BLaER1 treated with 17β-estradiol and CSF1 and Interleukin-3, amounts not matched to agents 10 nM and 100 nM (cell line): ENCODE measurements around the gene FAM209A.
"Not testable (repeated sequence)": the region's sequence is repeated elsewhere in the genome, so short reads cannot be mapped to it uniquely, and the experiment has no call there.

Source experiments
- H3K27ac ChIP-seq, 11 experiments: shearing (Covaris generic); formaldehyde crosslinking; 2 replicates each; pipeline ENCODE4 v1.8.1; 2022
- H3K27me3 ChIP-seq, 11 experiments: shearing (Covaris generic); formaldehyde crosslinking; 2 replicates each; pipeline ENCODE4 v1.8.1; 2022
- H3K36me3 ChIP-seq, 11 experiments: shearing (Covaris generic); formaldehyde crosslinking; 2 replicates each; pipeline ENCODE4 v1.8.1; 2022
- H3K4me1 ChIP-seq, 10 experiments: shearing (Covaris generic); formaldehyde crosslinking; 2 replicates each; pipeline ENCODE4 v1.8.1; 2022
- H3K4me2 ChIP-seq, 11 experiments: shearing (Covaris generic); formaldehyde crosslinking; 2 replicates each; pipeline ENCODE4 v1.8.1; 2022
- H3K4me3 ChIP-seq, 10 experiments: shearing (Covaris generic); formaldehyde crosslinking; 2 replicates each; pipeline ENCODE4 v1.8.1; 2022
- H3K9ac ChIP-seq, 11 experiments: shearing (Covaris generic); formaldehyde crosslinking; 2 replicates each; pipeline ENCODE4 v1.8.1; 2022
- H3K9me3 ChIP-seq, 11 experiments: shearing (Covaris generic); formaldehyde crosslinking; replicated peaks in 1 of 11; 2 replicates each; pipeline ENCODE4 v1.8.1; 2022
- H4K20me1 ChIP-seq, 11 experiments: shearing (Covaris generic); formaldehyde crosslinking; 2 replicates each; pipeline ENCODE4 v1.8.1; 2022
- Cebpa-rat ChIP-seq, 11 experiments: shearing (Covaris generic); IDR thresholded peaks; 2 replicates each; pipeline ENCODE4 v1.8.1; 2022

The FAM209A gene

GRCh38 chr20:56513161-56514150 lies 11.1 kb upstream of the FAM209A start:
- Histone ChIP-seq H3K36me3 (peaks cover 65 to 96% (median 74%) of the 10 kb centered on the region in 11 experiments), H3K4me2 (no peak overlapping the region)
- no peak for TF ChIP-seq Cebpa-rat (IDR thresholded peaks at IDR 0.05)

GRCh38 chr20:56516631-56517030 lies 7.9 kb upstream of the FAM209A start:
- Histone ChIP-seq H4K20me1 (peaks cover 0 to 25% (median 9%) of the 10 kb centered on the region in 11 experiments; a peak in 9 of 22 replicates), H3K27ac (no peak overlapping the region), H3K36me3 (peaks cover 89 to 100% (median 92%) of the 10 kb centered on the region in 11 experiments), H3K9ac (no peak overlapping the region), H3K27me3 (no peaks in the 10 kb centered on the region), H3K4me2 (no peak overlapping the region), H3K4me3 (no peak overlapping the region), H3K9me3 (peaks cover 36 to 48% (median 40%) of the 10 kb centered on the region in 11 experiments), H3K4me1 (no peaks in the 10 kb centered on the region)
- TF ChIP-seq Cebpa-rat (IDR thresholded peaks at IDR 0.05) = no peak

More at GRCh38 chr20:56513161-56514150, 11.1 kb upstream of the FAM209A start:
- Histone ChIP-seq H3K9me3 (peaks cover 4 to 16% (median 9%) of the 10 kb centered on the region in 11 experiments; a peak in 21 of 22 replicates), H4K20me1 (peaks cover 0 to 40% (median 13%) of the 10 kb centered on the region in 11 experiments; a peak in 11 of 22 replicates), H3K9ac (no peak overlapping the region), H3K27me3 (no peaks in the 10 kb centered on the region), H3K27ac (no peak overlapping the region), H3K4me3 (no peak overlapping the region), H3K4me1 (no peaks in the 10 kb centered on the region)

DNA sequence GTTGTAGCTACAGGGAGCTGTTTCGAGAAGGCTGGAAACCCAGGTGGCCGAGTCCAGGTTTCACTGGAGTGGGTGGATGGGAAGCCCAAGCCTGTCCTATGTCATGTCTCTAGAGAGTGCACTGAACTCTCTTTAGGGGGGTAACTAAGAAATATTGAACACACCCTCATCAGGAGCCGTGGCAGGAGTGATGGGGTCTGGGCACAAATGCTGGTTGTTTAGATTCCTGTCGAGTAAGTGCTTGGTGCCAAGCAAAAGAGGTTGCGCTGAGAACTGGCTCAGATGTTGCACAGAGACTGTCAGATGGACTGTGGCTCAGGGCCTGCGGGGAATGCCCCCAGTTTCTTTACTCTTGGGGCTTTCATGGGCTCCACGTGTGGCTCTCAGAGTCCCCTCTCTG lies 7.3 kb upstream of the FAM209A start:
- Histone ChIP-seq H4K20me1 (peaks cover 0 to 19% (median 5%) of the 10 kb centered on the region in 11 experiments; a peak in 9 of 22 replicates), H3K4me1 (no peaks in the 10 kb centered on the region), H3K4me2 (no peak overlapping the region), H3K4me3 (no peak overlapping the region), H3K27ac (no peak overlapping the region), H3K9ac (no peak overlapping the region), H3K36me3 (peaks cover 85 to 97% (median 91%) of the 10 kb centered on the region in 11 experiments), H3K9me3 (peaks cover 42 to 53% (median 46%) of the 10 kb centered on the region in 11 experiments), H3K27me3 (no peaks in the 10 kb centered on the region)
- no peak for TF ChIP-seq Cebpa-rat (IDR thresholded peaks at IDR 0.05)

- peaks cover 0 to 15% (median 1%) of the 10 kb centered on the region in 11 experiments; a peak in 8 of 22 replicates for H4K20me1 ChIP-seq
- H3K27ac ChIP-seq = no peak overlapping the region
- no peak overlapping the region for H3K4me2 ChIP-seq
- peaks cover 43 to 54% (median 48%) of the 10 kb centered on the region in 11 experiments for H3K9me3 ChIP-seq
- no peaks in the 10 kb centered on the region for H3K27me3 ChIP-seq
- H3K36me3 ChIP-seq = peaks cover 82 to 92% (median 87%) of the 10 kb centered on the region in 11 experiments
- H3K9ac ChIP-seq = no peak overlapping the region
- 0 out of 20 replicates have a peak overlapping the region, but pooled peaks of 1 of the 10 experiments have one; percentile 15 for H3K4me3 ChIP-seq
- TF ChIP-seq Cebpa-rat (IDR thresholded peaks at IDR 0.05) = no peak
- no peaks in the 10 kb centered on the region for H3K4me1 ChIP-seq
Observed at GRCh38 chr20:56517641-56518040, 6.9 kb upstream of the FAM209A start.

DNA sequence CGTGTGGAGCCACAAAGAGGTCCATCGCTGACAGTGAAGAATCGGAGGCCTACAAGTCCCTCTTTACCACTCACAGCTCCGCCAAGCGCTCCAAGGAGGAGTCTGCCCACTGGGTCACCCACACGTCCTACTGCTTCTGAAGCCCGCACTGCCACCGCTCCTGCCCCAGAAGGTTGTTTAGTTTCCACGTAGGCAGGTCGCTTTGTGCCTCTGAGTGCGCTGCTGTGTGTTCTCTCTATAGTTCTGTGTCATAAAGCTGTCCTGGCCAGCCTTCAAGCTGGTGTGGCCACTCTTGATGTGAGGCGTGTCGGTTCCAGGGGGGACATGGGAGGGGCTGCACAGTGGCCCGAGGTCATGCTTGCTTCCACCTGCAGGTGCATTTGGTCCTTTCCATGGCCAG lies 6.4 kb upstream of the FAM209A start:
- Histone ChIP-seq H3K9me3 (peaks cover 43 to 54% (median 49%) of the 10 kb centered on the region in 11 experiments), H3K36me3 (peaks cover 77 to 87% (median 82%) of the 10 kb centered on the region in 11 experiments), H4K20me1 (peaks cover 0 to 10% (median 0%) of the 10 kb centered on the region in 11 experiments; a peak in 4 of 22 replicates), H3K4me1 (no peaks in the 10 kb centered on the region), H3K27ac (no peak overlapping the region), H3K4me3 (0 out of 20 replicates have a peak overlapping the region, but pooled peaks of 1 of the 10 experiments have one; percentile 15), H3K9ac (no peak overlapping the region), H3K27me3 (no peaks in the 10 kb centered on the region), H3K4me2 (no peak overlapping the region)
- no peak for TF ChIP-seq Cebpa-rat (IDR thresholded peaks at IDR 0.05)

DNA sequence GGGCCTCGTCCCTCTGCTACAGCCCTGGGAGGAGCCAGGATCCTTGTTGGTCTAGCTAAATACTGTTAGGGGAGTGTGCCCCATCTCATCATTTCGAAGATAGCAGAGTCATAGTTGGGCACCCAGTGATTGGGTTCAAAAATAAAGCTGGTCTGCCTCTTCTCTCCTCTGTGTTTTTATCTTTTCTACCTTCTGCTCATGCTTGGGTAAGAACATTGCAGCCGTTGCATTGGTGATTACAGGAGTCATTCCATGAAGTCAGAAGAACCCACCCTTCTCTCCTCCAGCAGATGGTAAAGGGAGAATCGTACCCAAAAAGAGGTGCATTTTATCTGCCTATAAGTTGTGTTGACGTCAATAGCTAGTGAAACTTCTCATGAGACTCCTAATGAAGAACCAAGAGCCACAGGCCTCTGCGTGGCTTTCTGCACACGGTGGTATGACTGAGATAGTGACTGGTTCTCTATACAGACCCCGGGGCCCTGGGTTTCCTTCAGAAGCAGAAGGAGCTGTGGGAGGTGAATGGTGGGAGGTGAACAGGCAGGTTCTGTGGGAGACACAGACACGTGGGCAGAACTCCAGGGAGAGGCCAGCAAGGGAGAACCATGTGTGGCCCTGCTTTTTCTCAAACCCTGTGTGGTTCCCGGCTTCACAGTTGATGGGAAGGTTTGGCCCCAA lies 5.7 kb upstream of the FAM209A start:
- H3K9me3 ChIP-seq = peaks cover 43 to 54% (median 51%) of the 10 kb centered on the region in 11 experiments
- H3K36me3 ChIP-seq = peaks cover 70 to 80% (median 74%) of the 10 kb centered on the region in 11 experiments
- H3K27me3 ChIP-seq = no peaks in the 10 kb centered on the region
- peaks cover 0 to 3% (median 0%) of the 10 kb centered on the region in 11 experiments; a peak in 1 of 22 replicates for H4K20me1 ChIP-seq
- no peak overlapping the region for H3K27ac ChIP-seq
- no peak overlapping the region for H3K4me2 ChIP-seq
- 0 out of 20 replicates have a peak overlapping the region, but pooled peaks of 2 of the 10 experiments have one; percentile 14 to 37 for H3K4me3 ChIP-seq
- no peak overlapping the region for H3K9ac ChIP-seq
- H3K4me1 ChIP-seq = no peaks in the 10 kb centered on the region
- TF ChIP-seq Cebpa-rat (IDR thresholded peaks at IDR 0.05) = no peak

DNA sequence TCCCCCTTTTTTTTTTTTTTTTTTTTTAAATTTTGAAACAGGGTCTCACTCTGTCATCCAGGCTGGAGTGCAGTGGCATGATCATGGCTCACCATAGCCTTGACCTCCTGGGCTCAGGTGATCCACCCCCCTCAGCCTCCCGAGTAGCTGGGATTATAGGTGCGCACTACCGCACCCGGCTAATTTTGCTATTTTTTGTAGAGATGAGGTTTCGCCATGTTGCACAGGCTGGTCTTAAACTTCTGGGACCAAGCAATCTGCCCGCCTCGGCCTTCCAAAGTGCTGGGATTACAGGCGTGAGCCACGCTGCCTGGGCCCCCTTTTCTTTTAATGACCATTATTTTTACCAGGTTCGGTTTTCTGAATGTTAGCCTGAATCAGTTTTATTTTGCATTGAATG lies 5.0 kb upstream of the FAM209A start:
- no peaks in the 10 kb centered on the region for H3K4me1 ChIP-seq
- no peaks in the 10 kb centered on the region for H3K27me3 ChIP-seq
- no peaks in the 10 kb centered on the region for H4K20me1 ChIP-seq
- H3K36me3 ChIP-seq = peaks cover 63 to 74% (median 68%) of the 10 kb centered on the region in 11 experiments
- H3K27ac ChIP-seq = no peak overlapping the region
- no peak overlapping the region for H3K9ac ChIP-seq
- no peak for TF ChIP-seq Cebpa-rat (IDR thresholded peaks at IDR 0.05)
- H3K4me2 ChIP-seq = no peak overlapping the region
- H3K9me3 ChIP-seq = peaks cover 43 to 54% (median 51%) of the 10 kb centered on the region in 11 experiments
- peak overlapping the region in 5 of 10 experiments; percentile 29 to 39 (median 37); a peak in 6 of 20 replicates for H3K4me3 ChIP-seq

- Histone ChIP-seq H3K27me3 (no peaks in the 10 kb centered on the region), H3K36me3 (peaks cover 59 to 68% (median 64%) of the 10 kb centered on the region in 11 experiments), H3K27ac (no peak overlapping the region), H3K4me2 (no peak overlapping the region), H4K20me1 (no peaks in the 10 kb centered on the region), H3K9me3 (peaks cover 43 to 54% (median 51%) of the 10 kb centered on the region in 11 experiments), H3K9ac (no peak overlapping the region), H3K4me3 (peak overlapping the region in 8 of 10 experiments; percentile 8 to 47 (median 36); a peak in 11 of 20 replicates), H3K4me1 (no peaks in the 10 kb centered on the region)
- TF ChIP-seq Cebpa-rat (IDR thresholded peaks at IDR 0.05) = no peak
Observed at GRCh38 chr20:56520180-56520579, 4.4 kb upstream of the FAM209A start.

- H3K36me3 ChIP-seq = peaks cover 57 to 66% (median 60%) of the 10 kb centered on the region in 11 experiments
- H3K9ac ChIP-seq = not testable (repeated sequence)
Observed at GRCh38 chr20:56520746-56521354, 3.7 kb upstream of the FAM209A start.

More at GRCh38 chr20:56520746-56521354, 3.7 kb upstream of the FAM209A start:
- not testable (repeated sequence) for H3K27ac ChIP-seq, H3K27me3 ChIP-seq, H3K4me2 ChIP-seq, H4K20me1 ChIP-seq, H3K4me1 ChIP-seq
- peaks cover 43 to 54% (median 51%) of the 10 kb centered on the region in 11 experiments for H3K9me3 ChIP-seq
- peak overlapping the region in 4 of 10 experiments; percentile 34 to 47 (median 37); a peak in 4 of 20 replicates for H3K4me3 ChIP-seq
